GDM1 (cell line): ENCODE results near the gene PIBF1.
A peak's percentile ranks its signal among the peaks of the same experiment; 100 is the strongest.
"Not testable (repeated sequence)": the region's sequence is repeated elsewhere in the genome, so short reads cannot be mapped to it uniquely, and the experiment has no call there.

Experiments used
- DNase-seq: peaks from one replicate; lab custom pipeline; 2025; lab: John Stamatoyannopoulos, UW

PIBF1 gene

GRCh38 chr13:72911981-72912380 is 130.0 kb downstream of the PIBF1 start:
- DNase-seq: no peak

- no peak for DNase-seq
Measured at GRCh38 chr13:72920097-72920496, 138.2 kb downstream of the PIBF1 start.

GRCh38 chr13:72931311-72931710 is 149.4 kb downstream of the PIBF1 start:
- DNase-seq: no peak

- DNase-seq: no peak
Measured at GRCh38 chr13:72932250-72932649, 150.3 kb downstream of the PIBF1 start.

- not testable (repeated sequence) for DNase-seq
Measured at GRCh38 chr13:72946267-72946666, 164.3 kb downstream of the PIBF1 start.

- no peak for DNase-seq
Measured at GRCh38 chr13:72952529-72953141, 170.7 kb downstream of the PIBF1 start.

- no peak for DNase-seq
Measured at GRCh38 chr13:72953391-72953965, 171.5 kb downstream of the PIBF1 start.

- no peak for DNase-seq
Measured at GRCh38 chr13:72959643-72960042, 177.7 kb downstream of the PIBF1 start.

GRCh38 chr13:72960114-72960513 is 178.2 kb downstream of the PIBF1 start:
- DNase-seq: no peak

GRCh38 chr13:72960541-72960940 is 178.6 kb downstream of the PIBF1 start:
- DNase-seq: no peak

GRCh38 chr13:72963762-72964161 is 181.8 kb downstream of the PIBF1 start:
- no peak for DNase-seq

GRCh38 chr13:72970301-72970880 is 188.5 kb downstream of the PIBF1 start:
- DNase-seq: no peak

- no peak for DNase-seq
Measured at GRCh38 chr13:72970956-72971355, 189.0 kb downstream of the PIBF1 start.

GRCh38 chr13:72973234-72973633 is 191.3 kb downstream of the PIBF1 start:
- DNase-seq: no peak

GRCh38 chr13:72983085-72983768 is 201.3 kb downstream of the PIBF1 start:
- DNase-seq: no peak

- DNase-seq: no peak
Measured at GRCh38 chr13:72985610-72986009, 203.7 kb downstream of the PIBF1 start.

GRCh38 chr13:72986197-72986596 is 204.3 kb downstream of the PIBF1 start:
- DNase-seq: no peak

- no peak for DNase-seq
Measured at GRCh38 chr13:72990953-72991352, 209.0 kb downstream of the PIBF1 start.

- no peak for DNase-seq
Measured at GRCh38 chr13:72998012-72998411, 216.1 kb downstream of the PIBF1 start.

GRCh38 chr13:73000027-73000674 is 218.2 kb downstream of the PIBF1 start:
- DNase-seq: peak; percentile 54

GRCh38 chr13:73001971-73002370 is 220.0 kb downstream of the PIBF1 start:
- no peak for DNase-seq

GRCh38 chr13:73011751-73012150 is 229.8 kb downstream of the PIBF1 start:
- DNase-seq: no peak

GRCh38 chr13:73015805-73016204 is 233.9 kb downstream of the PIBF1 start:
- no peak for DNase-seq
